HCT116 (cell line): ENCODE measurements around the gene FGD4. TPM values are rescaled to one million over a fixed set of nuclear protein-coding genes. Genes with fewer than 3 reads are reported as not detected.
A peak's percentile ranks its signal among the peaks of the same experiment; 100 is the strongest.

Source experiments
- ATAC-seq: fragments of 200-7000 bp; cut with Tn5 transposase; 2 replicates; pipeline ENCODE4 v1.9.1; 2020; ENCODE audit warnings: mild to moderate bottlenecking, moderate library complexity
- BruUV-seq: library from RNA; stranded (reverse); fragments of 400-500 nt; replicated peaks from 2 replicates; lab custom pipeline; 2021; lab: Mats Ljungman, UMichigan
- CTCF ChIA-PET: fragments of 300-600 bp; sonication (Branson Sonifier 250); formaldehyde crosslinking; loops from one replicate; lab custom pipeline; 2021; ENCODE audit warnings: antibody characterized with exemption; lab: Charles Lee
- POLR2A ChIA-PET: fragments of 300-600, 350-600 bp; sonication (Branson Sonifier 250); formaldehyde crosslinking; loops from one replicate; lab custom pipeline; 2021; ENCODE audit warnings: antibody characterized with exemption; lab: Charles Lee
- RAD21 ChIA-PET, 2 experiments: fragments of 300-600 bp; sonication (Branson Sonifier 250); formaldehyde crosslinking; loops; one replicate each; lab custom pipeline; 2023; ENCODE audit warnings: low total read pairs in 2 of 2; ENCODE audit not compliant: uncharacterized antibody in 2 of 2, unreplicated experiment in 2 of 2, low non-redundant PET in 1 of 2; lab: Charles Lee
- DNase-seq: peaks from one replicate; pipeline ENCODE4 v3.0.0-alpha.2; 2010; ENCODE audit warnings: low read depth, low spot score
- H2AFZ ChIP-seq: fragments of 200-600 bp; shearing (Covaris generic), sonication (generic); 2 replicates; pipeline ENCODE4 v1.6.1; 2017; ENCODE audit warnings: low read depth, mixed run types, mixed read lengths, antibody characterized with exemption, low read length; ENCODE audit not compliant: poor library complexity, severe bottlenecking
- H3K27ac ChIP-seq: 2 replicates; pipeline ENCODE4 v1.5.1; 2012; ENCODE audit warnings: low read depth, low read length
- H3K27me3 ChIP-seq: fragments of 200-600 bp; sonication (generic); 2 replicates; pipeline ENCODE4 v1.6.1; 2016; ENCODE audit warnings: mixed run types, low read length, mixed read lengths; ENCODE audit not compliant: insufficient read depth
- H3K36me3 ChIP-seq, 2 experiments: fragments of 200-500 bp in 1 of 2; fragments of 200-600 bp in 1 of 2; sonication (Bioruptor generic) in 1 of 2; sonication (generic) in 1 of 2; 2 replicates each; pipeline versions ENCODE4 v1.5.1 to v1.6.1; 2014 to 2016; ENCODE audit warnings: low read length in 2 of 2, inconsistent platforms in 1 of 2, mixed read lengths in 1 of 2, mixed run types in 1 of 2; ENCODE audit not compliant: insufficient read depth in 2 of 2, control insufficient read depth in 1 of 2
- H3K4me1 ChIP-seq, 2 experiments: fragments of 200-600 bp in 1 of 2; sonication (generic) in 1 of 2; 2 replicates each; pipeline versions ENCODE4 v1.5.1 to v1.6.1; 2012 to 2017; ENCODE audit warnings: low read length in 2 of 2, inconsistent platforms in 1 of 2, mild to moderate bottlenecking in 1 of 2, mixed read lengths in 1 of 2, mixed run types in 1 of 2, moderate library complexity in 1 of 2; ENCODE audit not compliant: insufficient read depth in 2 of 2, control insufficient read depth in 1 of 2
- H3K4me2 ChIP-seq: fragments of 200-600 bp; sonication (generic); 2 replicates; pipeline ENCODE4 v1.6.1; 2017; ENCODE audit warnings: mixed run types, low read length, mixed read lengths
- H3K4me3 ChIP-seq, 2 experiments: fragments of 200-600 bp in 1 of 2; sonication (generic) in 1 of 2; replicated peaks in 1 of 2; 2 replicates each; pipeline ENCODE4 v1.5.1; 2011 to 2016; ENCODE audit warnings: low read length in 2 of 2, control low read depth in 1 of 2, low read depth in 1 of 2, mild to moderate bottlenecking in 1 of 2, mixed read lengths in 1 of 2, mixed run types in 1 of 2
- H3K79me2 ChIP-seq: fragments of 200-600 bp; sonication (generic); 2 replicates; pipeline ENCODE4 v1.6.1; 2017; ENCODE audit warnings: mild to moderate bottlenecking, mixed run types, low read length, moderate library complexity, mixed read lengths; ENCODE audit not compliant: insufficient read depth
- H3K9ac ChIP-seq: fragments of 200-600 bp; sonication (generic); 2 replicates; pipeline ENCODE4 v1.6.1; 2016; ENCODE audit warnings: low read length, mixed read lengths
- H3K9me2 ChIP-seq: fragments of 200-600 bp; sonication (generic), shearing (Covaris generic); 2 replicates; pipeline ENCODE4 v1.6.1; 2017; ENCODE audit warnings: mixed run types, mild to moderate bottlenecking, moderate library complexity; ENCODE audit not compliant: insufficient read depth
- H3K9me3 ChIP-seq, 2 experiments: fragments of 200-500 bp in 1 of 2; fragments of 200-600 bp in 1 of 2; sonication (Bioruptor generic) in 1 of 2; sonication (generic) in 1 of 2; 2 replicates each; pipeline ENCODE4 v1.6.1; 2014 to 2017; ENCODE audit warnings: low read length in 2 of 2, mixed read lengths in 2 of 2, inconsistent platforms in 1 of 2, low read depth in 1 of 2, mild to moderate bottlenecking in 1 of 2, mixed run types in 1 of 2, moderate library complexity in 1 of 2; ENCODE audit not compliant: control insufficient read depth in 1 of 2, insufficient read depth in 1 of 2
- H4K20me1 ChIP-seq: fragments of 200-600 bp; sonication (generic), shearing (Covaris generic); 2 replicates; pipeline ENCODE4 v1.6.1; 2017; ENCODE audit warnings: mixed run types, mild to moderate bottlenecking, moderate library complexity; ENCODE audit not compliant: insufficient read depth
- CEBPB ChIP-seq: IDR thresholded peaks from 2 replicates; pipeline ENCODE4 v1.6.1; 2012; ENCODE audit warnings: low read depth
- CTCF ChIP-seq, 3 experiments: fragments of 200-600 bp in 1 of 3; sonication (generic) in 1 of 3; IDR thresholded peaks in 2 of 3; conservative IDR thresholded peaks in 1 of 3; 2 replicates each; pipeline ENCODE4 v1.5.1; 2012 to 2017; ENCODE audit warnings: low read depth in 2 of 3, low read length in 2 of 3, antibody characterized with exemption in 1 of 3, borderline replicate concordance in 1 of 3, control low read depth in 1 of 3, mild to moderate bottlenecking in 1 of 3, mixed read lengths in 1 of 3, mixed run types in 1 of 3, moderate library complexity in 1 of 3; ENCODE audit not compliant: insufficient read depth in 1 of 3
- ELF1 ChIP-seq: IDR thresholded peaks from 2 replicates; pipeline ENCODE4 v1.6.1; 2012; ENCODE audit warnings: low read depth, borderline replicate concordance
- EZH2 ChIP-seq: fragments of 200-600 bp; sonication (generic); IDR thresholded peaks from 2 replicates; pipeline ENCODE4 v1.6.1; 2017; ENCODE audit warnings: antibody characterized with exemption, mixed run types
- EZH2phosphoT487 ChIP-seq: fragments of 200-600 bp; IDR thresholded peaks from 2 replicates; pipeline ENCODE4 v1.6.1; 2018; ENCODE audit warnings: antibody characterized with exemption, borderline replicate concordance
- JUND ChIP-seq: IDR thresholded peaks from 2 replicates; pipeline ENCODE4 v1.6.1; 2012
- POLR2A ChIP-seq: IDR thresholded peaks from 2 replicates; pipeline ENCODE4 v1.7.0; 2011; ENCODE audit warnings: borderline replicate concordance; ENCODE audit not compliant: insufficient read depth, insufficient read length; ENCODE audit errors: extremely low read depth
- POLR2AphosphoS5 ChIP-seq: IDR thresholded peaks from 2 replicates; pipeline ENCODE4 v1.6.1; 2011; ENCODE audit warnings: mild to moderate bottlenecking, low read depth, low read length, moderate library complexity
- REST ChIP-seq: IDR thresholded peaks from 2 replicates; pipeline ENCODE4 v1.6.1; 2012; ENCODE audit warnings: low read depth
- SP1 ChIP-seq: IDR thresholded peaks from 2 replicates; pipeline ENCODE4 v1.6.1; 2012; ENCODE audit warnings: low read depth
- ZFX ChIP-seq: fragments of 450-650 bp; IDR thresholded peaks from 2 replicates; pipeline ENCODE4 v1.6.1; 2017
- intact Hi-C: fragments of 100-400 bp; cut with micrococcal nuclease; formaldehyde crosslinking; loops from 2 replicates; pipeline ENCODE4 v1.10.0; 2022
- total RNA-seq: library from RNA; stranded (reverse); gene quantifications from one replicate; pipeline ENCODE4 v1.2.1, GENCODE V29; 2021; ENCODE audit not compliant: unreplicated experiment

Gene FGD4
- total RNA-seq, 1 experiment from 2014 or later = 7.7 TPM

GRCh38 chr12:32419520-32419960, 20.2 kb downstream of the FGD4 start:
- Histone ChIP-seq H4K20me1 (no peaks in the 10 kb centered on the region), H3K4me2 (peak overlapping the region; percentile 20; the same call in 1 of the 2 replicates), H3K9me3 (no peaks in the 10 kb centered on the region), H3K79me2 (peaks cover 8% of the 10 kb centered on the region; the same call in 1 of the 2 replicates), H3K27ac (no peak overlapping the region), H3K9me2 (no peaks in the 10 kb centered on the region), H3K27me3 (no peaks in the 10 kb centered on the region), H2AFZ (no peak overlapping the region), H3K4me3 (no peak overlapping the region), H3K9ac (no peak overlapping the region), H3K36me3 (no peaks in the 10 kb centered on the region), H3K4me1 (peaks cover 11 to 19% of the 10 kb centered on the region in 2 experiments)
- TF ChIP-seq POLR2AphosphoS5 = no peak
- TF ChIP-seq ELF1 = no peak
- TF ChIP-seq EZH2phosphoT487 = no peak
- TF ChIP-seq REST = no peak
- no peak for TF ChIP-seq EZH2
- ATAC-seq (peak; percentile 38), DNase-seq (no peak)
- ChIA-PET CTCF (no interaction called here), POLR2A (no interaction called here), RAD21 (no interaction called here)
- no TSS peak for BruUV-seq
- intact Hi-C loops = no loop called here

GRCh38 chr12:32420356-32420755, 21.0 kb downstream of the FGD4 start:
- RAD21 ChIA-PET = no interaction called here
- H3K27me3 ChIP-seq = no peaks in the 10 kb centered on the region
- no peak overlapping the region for H3K4me2 ChIP-seq
- H3K9me3 ChIP-seq = no peaks in the 10 kb centered on the region
- peaks cover 11 to 19% of the 10 kb centered on the region in 2 experiments for H3K4me1 ChIP-seq
- H3K9me2 ChIP-seq = no peaks in the 10 kb centered on the region
- POLR2A ChIA-PET = no interaction called here
- CTCF ChIA-PET = no interaction called here
- no TSS peak for BruUV-seq
- peaks cover 8% of the 10 kb centered on the region; the same call in 1 of the 2 replicates for H3K79me2 ChIP-seq
- no peak overlapping the region for H3K9ac ChIP-seq
- no peaks in the 10 kb centered on the region for H4K20me1 ChIP-seq
- H3K36me3 ChIP-seq = no peaks in the 10 kb centered on the region
- H3K27ac ChIP-seq = no peak overlapping the region
- ATAC-seq (no peak), DNase-seq (no peak)
- intact Hi-C loops = no loop called here
- no peak overlapping the region for H3K4me3 ChIP-seq
- no peak overlapping the region for H2AFZ ChIP-seq
- TF ChIP-seq CTCF (IDR thresholded peaks at IDR 0.05 in 2 of 3, conservative IDR thresholded peaks at IDR 0.05 in 1 of 3; ENCODE audit: borderline replicate concordance in 1 of 3, insufficient read depth in 1 of 3, low read depth in 2 of 3, low read length in 2 of 3) = no peak
- TF ChIP-seq SP1 = no peak
- TF ChIP-seq CEBPB = no peak
- TF ChIP-seq POLR2A = no peak
- no peak for TF ChIP-seq ZFX
- TF ChIP-seq EZH2 = no peak
- TF ChIP-seq JUND = no peak
- TF ChIP-seq REST = no peak
